Thoracic aorta (tissue), 2 donors: ENCODE measurements around the gene ORM1. TPM values are rescaled to one million over a fixed set of nuclear protein-coding genes. Genes with fewer than 3 reads are reported as not detected.

ENCODE experiments used
- ATAC-seq: fragments of 150-250 bp; one replicate; pipeline ENCODE4 v1.8.0; 2017; ENCODE audit warnings: low read depth; ENCODE audit not compliant: insufficient number of reproducible peaks, low FRiP score
- DNase-seq: peaks from one replicate; pipeline ENCODE4 v3.0.0-alpha.2; 2020; ENCODE audit warnings: low spot score
- H3K27ac ChIP-seq, 2 donors: fragments of 200-600 bp; sonication (generic); 1 replicate in 1 of 2; 2 replicates in 1 of 2; pipeline ENCODE4 v1.5.1; 2016; ENCODE audit warnings: mild to moderate bottlenecking in 2 of 2, moderate library complexity in 2 of 2
- H3K27me3 ChIP-seq: fragments of 200-600 bp; sonication (generic); replicated peaks from 2 replicates; pipeline ENCODE4 v1.6.0; 2016; ENCODE audit warnings: mild to moderate bottlenecking; ENCODE audit not compliant: insufficient read depth
- H3K36me3 ChIP-seq: fragments of 200-600 bp; sonication (generic); one replicate; pipeline ENCODE4 v1.5.1; 2016
- H3K4me1 ChIP-seq, 2 donors: fragments of 200-600 bp; sonication (generic); 1 replicate in 1 of 2; 2 replicates in 1 of 2; pipeline versions ENCODE4 v1.5.1 to v1.6.0; 2016; ENCODE audit warnings: low read depth in 2 of 2, mild to moderate bottlenecking in 1 of 2; ENCODE audit not compliant: control insufficient read depth in 1 of 2
- H3K4me3 ChIP-seq: fragments of 200-600 bp; sonication (generic); 2 replicates; pipeline ENCODE4 v1.5.1; 2016; ENCODE audit warnings: mild to moderate bottlenecking
- H3K9me3 ChIP-seq: fragments of 200-600 bp; sonication (generic); 2 replicates; pipeline ENCODE4 v1.5.1; 2016
- total RNA-seq, 2 donors: library from RNA; depleted of rRNA; stranded (reverse); fragments of >200 nt; gene quantifications; one replicate each; pipeline versions ENCODE4 v1.1.0 to v1.2.3, GENCODE V29; 2016
- TF ChIP-seq, protein P1 (sequence below): fragments of 200-600 bp; sonication (generic); IDR thresholded peaks from one replicate; pipeline ENCODE4 v1.5.1; 2019; ENCODE audit warnings: antibody characterized with exemption

ORM1 gene
- total RNA-seq, 2 donors from 2014 or later = not detected

DNA sequence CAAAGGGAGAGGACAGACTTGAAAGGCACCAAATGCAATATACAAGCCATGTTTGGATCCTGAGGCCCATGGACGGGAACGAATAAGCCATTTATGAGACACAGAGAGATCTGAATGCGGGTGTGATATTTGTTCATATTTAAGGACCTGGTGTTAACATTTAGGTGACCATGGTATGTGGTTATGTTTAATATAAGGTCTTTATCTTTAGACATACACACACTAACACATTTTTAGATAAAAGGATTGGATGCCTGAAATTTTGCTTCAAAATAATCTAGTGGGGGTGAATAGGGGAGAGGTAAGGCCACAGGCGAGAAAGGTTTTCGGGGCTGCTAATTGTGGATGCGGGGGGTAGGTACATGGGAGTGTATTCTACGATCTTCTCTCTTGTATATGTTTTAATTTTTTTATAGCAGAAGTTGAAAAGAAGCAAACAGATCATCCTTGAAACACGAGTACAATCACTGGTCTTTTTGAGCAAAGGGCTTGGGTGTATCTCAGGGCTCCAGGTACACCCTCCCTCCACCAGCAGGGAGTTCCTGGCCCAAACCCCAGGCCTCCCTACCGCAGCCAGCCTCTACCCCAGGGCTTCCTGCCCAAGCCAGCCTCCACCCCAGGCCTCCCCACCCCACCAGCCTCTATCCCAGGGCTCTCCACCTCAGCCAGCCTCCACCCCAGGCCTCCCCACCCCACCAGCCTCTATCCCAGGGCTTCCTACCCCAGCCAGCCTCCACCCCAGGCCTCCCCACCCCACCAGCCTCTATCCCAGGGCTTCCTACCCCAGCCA is 52.7 kb downstream of the ORM1 start:
- H3K27ac ChIP-seq = no peak overlapping the region
- H3K4me1 ChIP-seq = peaks cover 24 to 52% of the 10 kb centered on the region in 2 donors
- DNase-seq (no peak), ATAC-seq (no peak)
- H3K9me3 ChIP-seq = no peaks in the 10 kb centered on the region
- TF ChIP-seq, protein P1, sequence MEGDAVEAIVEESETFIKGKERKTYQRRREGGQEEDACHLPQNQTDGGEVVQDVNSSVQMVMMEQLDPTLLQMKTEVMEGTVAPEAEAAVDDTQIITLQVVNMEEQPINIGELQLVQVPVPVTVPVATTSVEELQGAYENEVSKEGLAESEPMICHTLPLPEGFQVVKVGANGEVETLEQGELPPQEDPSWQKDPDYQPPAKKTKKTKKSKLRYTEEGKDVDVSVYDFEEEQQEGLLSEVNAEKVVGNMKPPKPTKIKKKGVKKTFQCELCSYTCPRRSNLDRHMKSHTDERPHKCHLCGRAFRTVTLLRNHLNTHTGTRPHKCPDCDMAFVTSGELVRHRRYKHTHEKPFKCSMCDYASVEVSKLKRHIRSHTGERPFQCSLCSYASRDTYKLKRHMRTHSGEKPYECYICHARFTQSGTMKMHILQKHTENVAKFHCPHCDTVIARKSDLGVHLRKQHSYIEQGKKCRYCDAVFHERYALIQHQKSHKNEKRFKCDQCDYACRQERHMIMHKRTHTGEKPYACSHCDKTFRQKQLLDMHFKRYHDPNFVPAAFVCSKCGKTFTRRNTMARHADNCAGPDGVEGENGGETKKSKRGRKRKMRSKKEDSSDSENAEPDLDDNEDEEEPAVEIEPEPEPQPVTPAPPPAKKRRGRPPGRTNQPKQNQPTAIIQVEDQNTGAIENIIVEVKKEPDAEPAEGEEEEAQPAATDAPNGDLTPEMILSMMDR = no peak
- H3K36me3 ChIP-seq = peaks cover 41% of the 10 kb centered on the region
- no peaks in the 10 kb centered on the region for H3K27me3 ChIP-seq
- H3K4me3 ChIP-seq = no peak overlapping the region

Other genes starting within 250 kb of the ORM1 start
- gene AMBP, start 244.8 kb upstream of the ORM1 start, total RNA-seq = not detected
- gene KIF12, start 223.8 kb upstream of the ORM1 start, total RNA-seq = not detected
- 10 to 100 TPM; 18.5 to 57.1 TPM for gene COL27A1, start 167.6 kb upstream of the ORM1 start, total RNA-seq
- gene ORM2, start 6.8 kb downstream of the ORM1 start, total RNA-seq = not detected
- gene AKNA, start 64.9 kb downstream of the ORM1 start, total RNA-seq = 10 to 100 TPM; 34.8 to 68.5 TPM
- 1 to 10 TPM; 4.1 to 5.1 TPM for gene WHRN, start 182.4 kb downstream of the ORM1 start, total RNA-seq